HG03354 (cell line): ENCODE results near the gene POGLUT2.
A peak's percentile ranks its signal among the peaks of the same experiment; 100 is the strongest.
"Not testable (repeated sequence)": the region's sequence is repeated elsewhere in the genome, so short reads cannot be mapped to it uniquely, and the experiment has no call there.

Experiments used
- ATAC-seq: cut with Tn5 transposase; IDR thresholded peaks from one replicate; pipeline ENCODE4 v1.9.1; 2021; ENCODE audit warnings: mild to moderate bottlenecking; ENCODE audit not compliant: unreplicated experiment, poor library complexity, severe bottlenecking

POGLUT2 gene

DNA sequence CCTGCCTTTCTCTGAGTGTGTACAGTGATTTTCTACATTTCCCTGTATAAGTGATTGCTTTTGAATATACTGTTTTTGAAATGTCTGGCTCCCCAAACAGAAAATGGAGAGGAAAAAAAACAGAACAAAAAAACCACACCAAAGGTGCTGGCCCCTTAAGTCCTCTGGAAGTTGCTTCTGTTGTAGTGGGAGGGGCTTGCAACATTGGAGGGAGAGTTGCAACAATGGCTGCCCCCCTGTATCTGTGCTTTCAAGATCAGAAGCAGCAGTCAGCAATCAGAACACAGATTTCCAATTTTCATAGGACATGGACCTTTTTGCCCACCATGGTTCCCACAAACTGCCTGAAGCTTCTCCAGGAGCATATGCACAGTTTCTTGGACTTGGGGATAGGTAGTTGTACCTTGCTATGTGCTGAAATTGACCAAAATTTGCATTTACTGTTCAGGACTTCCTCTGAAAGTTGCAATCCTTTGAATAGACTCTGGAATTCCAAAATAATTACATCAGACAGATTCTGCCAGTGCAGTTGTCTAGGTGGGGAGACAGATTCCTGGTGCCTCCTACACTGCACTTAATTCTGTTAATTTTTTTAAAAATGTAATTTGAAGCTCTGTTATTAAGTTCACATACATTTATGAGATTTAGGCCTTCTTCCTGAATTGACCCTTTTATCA is 14.0 kb upstream of the POGLUT2 start:
- no peak for ATAC-seq

DNA sequence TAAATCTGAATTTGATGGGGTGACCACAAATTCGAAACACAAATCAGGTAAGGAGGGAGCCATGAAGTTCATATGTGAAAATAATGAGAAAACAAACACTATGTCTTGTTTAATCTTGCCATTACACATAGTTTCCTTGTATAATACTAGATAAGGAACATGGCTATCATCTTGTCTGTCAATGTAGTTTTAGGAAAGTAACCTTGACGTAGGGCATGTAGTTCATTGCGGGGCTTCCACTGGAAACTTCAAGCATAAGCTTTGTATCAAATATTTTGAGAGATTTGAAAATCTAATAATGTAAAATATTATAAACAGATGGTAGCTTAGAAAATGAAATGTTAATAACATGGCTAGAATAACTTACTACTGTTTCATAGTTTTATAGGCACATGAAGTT is 8.9 kb upstream of the POGLUT2 start:
- ATAC-seq, result no peak

DNA sequence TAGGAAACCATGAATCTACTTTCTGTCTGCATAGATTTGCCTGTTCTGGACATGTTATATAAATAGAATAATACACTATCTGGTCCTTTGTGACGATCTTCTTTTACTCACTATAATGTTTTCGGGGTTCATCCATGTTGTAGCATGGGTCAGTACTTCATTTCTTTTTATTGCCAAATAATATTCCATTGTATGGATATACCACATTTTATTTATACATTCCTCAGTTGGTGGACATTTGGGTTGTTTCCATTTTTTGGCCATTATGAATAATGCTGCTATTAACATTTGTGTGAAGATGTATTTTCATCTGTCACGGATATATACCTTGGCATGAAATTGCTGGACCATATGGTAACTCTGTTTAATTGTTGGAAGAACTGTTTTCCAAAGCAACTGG is 6.9 kb upstream of the POGLUT2 start:
- ATAC-seq, result no peak

DNA sequence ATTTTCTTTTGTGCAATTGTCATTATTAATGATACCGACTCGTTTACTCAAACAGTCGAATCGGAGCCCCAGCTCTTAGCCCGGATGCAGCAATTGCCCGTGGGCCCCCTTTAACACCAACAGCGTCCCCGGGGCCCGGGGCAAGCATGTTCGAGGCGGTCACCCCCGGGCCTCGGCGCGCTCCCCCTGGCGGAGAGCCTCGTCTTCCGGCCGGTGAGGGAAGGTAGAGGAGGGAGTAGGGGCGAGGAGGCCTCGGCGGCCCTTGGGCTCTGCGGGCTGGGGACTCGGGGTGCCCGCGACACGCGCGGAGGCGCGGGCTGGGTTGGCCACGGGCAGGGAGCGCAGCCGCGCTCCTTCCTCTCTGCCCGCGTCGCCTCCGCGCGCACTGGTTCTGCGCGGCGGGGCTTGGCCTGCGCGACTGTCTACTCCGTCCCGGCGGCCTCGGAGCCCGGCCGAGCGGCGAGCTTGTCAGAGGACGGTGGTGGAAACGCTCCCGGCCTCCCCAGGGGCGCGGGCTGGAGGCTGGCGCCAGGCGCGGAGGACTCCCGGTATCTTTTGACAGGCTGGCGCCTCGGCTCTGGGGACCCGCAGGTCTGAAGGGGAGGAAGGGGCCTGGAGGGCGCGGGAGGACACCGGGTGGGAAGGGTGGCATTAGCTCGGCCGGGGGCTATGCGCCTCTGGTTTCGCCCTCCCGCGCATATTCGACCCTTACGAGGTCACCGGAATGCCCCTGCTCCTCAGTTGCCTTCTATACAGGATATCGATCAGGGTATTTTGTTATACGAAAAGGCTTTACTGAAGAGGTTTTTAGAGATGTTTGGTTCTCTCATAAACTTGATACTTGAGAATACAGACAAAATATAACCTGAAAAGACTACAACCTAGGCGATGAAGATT is 1.6 kb upstream of the POGLUT2 start:
- ATAC-seq, result peak; percentile 78

DNA sequence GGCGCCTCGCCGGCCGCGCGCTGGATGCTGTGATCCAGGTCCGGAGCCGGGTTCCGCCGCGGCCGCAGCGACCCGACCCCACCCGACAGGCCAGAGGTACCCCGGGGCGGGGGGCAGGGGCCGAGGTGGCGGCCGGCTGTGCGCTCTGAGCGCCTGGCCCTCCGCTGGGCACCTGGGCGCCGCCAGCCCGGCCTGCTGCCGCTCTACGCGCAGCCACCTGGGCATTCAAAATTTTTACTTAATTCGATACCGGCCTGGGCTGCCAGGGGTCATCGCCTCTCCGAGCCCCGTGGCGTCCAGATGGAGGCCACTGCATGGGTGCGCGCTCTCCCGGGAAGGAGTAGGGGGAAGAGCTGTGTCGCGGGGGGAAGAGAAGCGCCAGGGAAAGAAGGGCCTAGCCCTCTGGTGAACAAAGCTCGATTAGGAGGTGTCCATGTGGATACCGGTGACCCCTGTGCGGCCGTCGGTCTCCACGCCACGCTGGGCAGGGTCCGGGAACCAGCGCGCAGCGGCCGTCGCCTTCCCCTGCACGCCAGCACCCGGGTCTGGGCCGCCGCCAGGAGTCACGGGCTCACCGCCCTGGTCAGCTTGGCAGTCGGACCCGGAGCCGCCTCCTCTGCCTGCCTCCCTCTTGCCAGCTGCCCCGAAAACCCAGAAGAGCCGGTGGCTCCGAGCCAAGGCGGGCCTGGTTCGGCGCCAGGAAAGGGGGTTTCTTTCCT is 809 bp upstream of the POGLUT2 start:
- ATAC-seq, result peak; percentile 12

DNA sequence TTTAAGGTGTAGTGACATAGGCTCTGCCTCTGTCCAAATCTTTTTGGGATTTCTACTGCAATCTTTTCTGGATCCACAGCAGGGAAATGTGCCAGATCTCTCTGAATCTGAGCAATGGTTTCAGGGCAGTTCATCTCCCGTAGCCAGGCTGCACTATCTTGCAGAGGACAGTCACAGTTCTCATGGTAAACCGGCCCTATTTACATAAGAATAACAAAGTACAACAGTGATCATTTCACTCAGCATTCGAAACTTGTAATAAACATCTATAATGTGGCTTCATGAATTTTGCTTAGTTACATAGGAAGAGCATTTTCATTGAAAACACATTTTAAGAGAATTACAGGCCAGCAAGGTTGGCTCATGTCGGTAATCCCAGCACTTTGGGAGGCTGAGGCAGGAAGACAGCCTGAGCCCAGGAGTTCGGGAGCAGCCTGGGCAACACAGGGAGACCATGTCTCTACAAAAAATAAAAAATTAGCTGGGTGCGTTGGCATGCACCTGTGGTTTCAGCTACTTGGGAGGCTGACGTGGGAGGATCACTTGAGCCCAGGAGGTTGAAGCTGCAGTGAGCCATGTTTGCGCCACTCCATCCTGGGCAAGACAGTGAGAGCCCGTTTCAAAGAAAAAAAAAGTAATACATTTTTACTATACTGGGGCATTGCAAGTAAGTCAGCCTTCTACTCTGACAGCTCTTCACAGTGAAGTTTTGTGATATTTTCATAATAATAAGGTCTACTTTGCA is 5.0 kb downstream of the POGLUT2 start:
- ATAC-seq, result no peak

DNA sequence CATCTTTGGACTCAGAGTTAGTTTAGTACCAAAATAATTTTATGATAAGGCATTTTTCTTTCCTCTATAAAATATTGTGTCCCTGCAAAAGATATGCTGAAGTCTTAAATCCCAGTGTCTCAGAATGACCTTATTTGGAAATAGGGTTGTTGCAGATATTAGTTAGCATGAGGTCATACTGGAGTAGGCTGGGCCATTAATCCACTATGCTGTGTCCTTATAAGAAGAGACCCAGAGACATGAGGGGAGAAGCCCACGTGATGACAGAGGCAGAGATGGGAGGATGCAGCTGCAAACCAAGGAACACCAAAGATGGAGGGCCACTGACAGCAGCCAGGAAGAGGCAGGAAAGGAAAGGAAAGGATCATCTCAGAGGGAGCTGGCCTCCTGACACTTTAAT is 6.4 kb downstream of the POGLUT2 start:
- ATAC-seq, result no peak

DNA sequence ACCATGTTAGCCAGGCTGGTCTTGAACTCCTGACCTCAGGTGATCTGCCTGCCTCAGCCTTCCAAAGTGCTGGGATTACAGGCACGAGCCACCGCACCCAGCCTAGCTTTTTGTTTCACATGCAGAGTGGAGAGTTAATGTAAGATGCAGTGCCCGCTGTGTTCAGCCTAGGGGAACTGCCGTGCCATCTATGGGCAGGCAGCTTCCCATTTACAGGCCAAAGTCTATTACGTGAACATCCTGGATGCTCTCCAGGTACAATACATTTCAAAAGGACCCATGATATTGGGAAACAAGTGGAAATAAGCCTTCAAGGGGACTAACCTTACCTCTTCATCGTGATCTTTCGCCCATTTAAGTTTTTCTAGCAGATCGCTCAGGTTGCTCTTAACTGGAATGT is 10.1 kb downstream of the POGLUT2 start:
- ATAC-seq, result no peak

DNA sequence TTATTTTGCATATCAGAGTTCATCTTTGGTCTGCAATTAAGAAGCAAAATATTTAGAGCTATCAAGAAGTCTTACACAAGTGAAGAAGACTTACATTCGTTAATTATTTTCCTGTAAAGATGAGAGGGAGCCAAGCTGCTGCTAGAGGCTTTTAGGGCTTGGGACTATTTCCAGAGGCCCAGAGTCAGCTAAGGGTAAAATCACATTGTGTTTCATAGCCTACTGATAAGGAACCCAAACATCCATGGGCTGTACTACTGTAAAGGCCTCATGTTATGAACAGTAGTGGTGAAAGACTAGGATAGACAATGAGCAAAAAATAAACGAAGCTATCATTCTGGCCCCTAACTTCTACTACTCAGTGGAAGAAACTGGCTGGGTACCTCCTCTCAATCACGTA is 14.3 kb downstream of the POGLUT2 start:
- no peak for ATAC-seq

DNA sequence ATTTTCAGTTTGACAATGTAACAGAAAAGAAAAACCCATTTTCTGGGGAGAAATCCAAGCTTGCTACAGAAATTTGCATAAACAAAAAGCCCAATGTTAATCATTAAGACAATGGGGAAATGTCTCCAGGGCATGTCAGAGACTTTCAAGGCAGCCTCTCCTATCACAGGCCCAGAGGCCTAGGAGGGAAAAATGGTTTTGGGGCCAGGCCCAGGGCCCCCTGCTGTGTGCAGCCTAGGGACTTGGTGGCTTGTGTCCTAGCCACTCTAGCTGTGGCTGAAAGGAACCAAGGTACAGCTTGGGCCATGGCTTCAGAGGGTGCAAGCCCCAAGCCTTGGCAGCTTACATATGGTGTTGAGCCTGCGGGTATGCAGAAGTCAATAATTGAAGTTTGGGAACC is 17.2 kb downstream of the POGLUT2 start:
- no peak for ATAC-seq

DNA sequence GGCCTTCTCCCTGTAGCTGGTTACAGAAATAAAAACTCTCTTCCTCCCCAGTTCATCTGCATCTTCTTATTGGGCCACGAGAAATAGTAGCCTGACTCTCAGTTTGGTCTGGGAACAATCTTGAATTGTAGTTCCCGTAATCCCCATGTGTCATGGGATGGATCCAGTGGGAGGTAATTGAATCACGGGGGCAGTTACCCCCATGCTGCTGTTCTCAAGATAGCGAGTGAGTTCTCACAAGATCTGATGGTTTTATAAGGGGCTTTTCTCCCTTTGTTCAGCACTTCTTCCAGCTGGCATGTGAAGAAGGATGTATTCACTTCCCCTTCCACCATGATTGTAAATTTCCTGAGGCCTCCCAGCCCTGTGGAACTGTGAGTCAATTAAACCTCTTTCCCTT is 18.1 kb downstream of the POGLUT2 start:
- not testable (repeated sequence) for ATAC-seq

DNA sequence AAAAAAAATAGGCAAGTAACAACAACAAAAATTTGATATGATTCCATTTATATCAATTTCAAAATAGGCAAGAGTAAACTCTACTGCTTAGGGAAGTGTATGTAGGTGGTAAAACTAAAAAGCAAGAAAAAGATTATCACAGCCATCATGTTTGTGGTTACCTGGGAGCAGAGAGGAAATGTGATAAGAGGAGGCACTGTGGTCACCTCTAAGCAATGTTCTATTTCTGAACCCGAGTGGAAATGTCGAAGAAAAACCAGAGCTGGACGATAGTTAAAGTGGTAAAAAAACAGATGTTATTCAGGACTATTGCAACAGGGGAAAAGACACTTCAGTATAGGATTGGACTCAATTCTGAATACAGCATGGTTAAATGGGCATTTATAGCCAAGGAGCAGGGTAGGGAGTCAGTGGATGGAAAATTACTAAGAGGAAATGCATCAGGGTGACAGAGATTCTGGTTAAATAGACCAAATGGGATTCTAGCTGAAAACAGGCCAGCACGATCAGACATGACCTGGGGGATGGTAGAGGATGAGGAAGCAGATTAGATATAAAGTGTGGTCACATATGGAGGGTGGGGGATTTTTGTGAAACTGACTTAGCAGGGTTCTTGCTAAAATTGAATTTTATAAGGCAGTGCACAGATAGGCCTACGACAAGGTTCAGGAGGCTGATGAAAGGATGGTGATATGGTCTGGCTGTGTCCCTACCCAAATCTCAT is 19.2 kb downstream of the POGLUT2 start:
- peak; percentile 54 for ATAC-seq

DNA sequence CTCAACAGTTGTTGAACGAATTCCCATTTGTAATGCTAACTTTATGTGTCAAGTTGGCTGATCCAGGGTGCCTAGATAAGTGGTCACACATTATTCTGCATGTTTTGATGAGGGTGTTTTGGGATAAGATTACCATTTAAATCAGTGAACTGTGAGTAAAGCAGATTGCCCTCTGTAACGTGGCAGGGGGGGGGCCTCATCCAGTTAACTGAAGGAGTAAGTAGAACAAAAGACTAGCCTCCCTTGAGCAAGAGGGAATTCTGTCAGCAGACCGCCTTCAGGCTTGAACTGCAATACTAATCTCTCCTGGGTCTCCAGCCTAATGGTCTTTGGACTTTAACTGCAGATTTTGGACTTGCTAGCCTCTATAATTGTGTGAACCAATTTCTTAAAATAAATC is 21.0 kb downstream of the POGLUT2 start:
- no peak for ATAC-seq

DNA sequence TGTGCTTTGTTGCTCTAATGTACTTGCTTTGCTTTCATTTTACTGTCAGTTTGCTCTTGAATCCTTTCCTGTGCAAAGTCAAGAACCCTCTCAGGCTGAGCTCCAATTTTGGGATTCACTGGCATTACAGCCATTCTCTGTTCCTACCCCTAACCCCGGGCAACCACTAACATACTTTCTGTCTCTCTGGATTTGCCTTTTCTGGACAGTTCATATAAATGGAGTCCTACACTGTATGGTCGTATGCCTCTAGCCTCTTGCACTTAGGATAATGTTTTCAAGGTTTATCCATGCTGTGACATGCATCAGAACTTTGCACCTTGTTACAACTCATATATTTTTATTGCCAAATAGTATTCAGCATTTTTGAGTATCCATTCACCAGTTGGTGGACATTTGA is 22.5 kb downstream of the POGLUT2 start:
- ATAC-seq, result no peak

DNA sequence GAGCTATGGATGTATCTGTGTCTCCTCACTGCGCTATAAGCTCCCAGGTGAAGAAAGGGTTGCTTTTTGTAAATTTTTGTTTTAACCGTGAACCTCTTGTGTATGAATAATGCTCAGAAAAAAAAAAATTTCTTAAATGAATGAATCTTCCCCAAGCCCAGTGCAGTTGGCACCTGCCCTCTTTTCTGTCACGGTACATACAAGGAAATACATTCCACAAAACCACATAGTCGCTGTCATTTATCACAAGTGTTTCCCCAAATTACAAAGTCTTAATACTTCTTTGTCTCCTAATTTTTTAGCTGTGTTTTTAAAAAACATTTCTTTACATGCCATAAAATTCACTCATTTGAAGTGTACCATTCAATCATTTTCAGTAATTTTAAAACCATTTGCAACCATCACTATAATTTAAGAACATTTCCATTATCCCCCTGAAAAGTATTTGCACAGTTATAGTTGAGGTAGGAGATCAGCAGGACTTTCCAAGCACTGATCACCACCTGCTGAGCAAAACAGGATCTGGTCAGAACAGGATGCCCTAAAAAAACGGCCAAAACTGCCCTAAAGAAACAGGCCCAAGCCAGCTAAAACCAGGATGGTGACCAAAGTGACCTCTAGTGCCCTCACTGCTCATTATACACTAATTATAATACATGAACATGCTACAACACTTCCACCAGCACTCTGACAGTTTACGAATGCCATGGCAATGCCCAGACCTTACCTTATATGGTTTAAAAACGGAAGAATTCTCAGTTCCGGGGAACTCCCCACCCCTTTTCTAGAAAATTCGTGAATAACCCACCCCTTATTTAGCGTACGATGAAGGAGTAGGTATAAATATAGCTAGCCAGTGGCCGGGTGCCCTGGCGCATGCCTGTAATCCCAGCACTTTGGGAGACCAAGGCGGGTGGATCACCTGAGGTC is 23.9 kb downstream of the POGLUT2 start:
- ATAC-seq, result no peak

DNA sequence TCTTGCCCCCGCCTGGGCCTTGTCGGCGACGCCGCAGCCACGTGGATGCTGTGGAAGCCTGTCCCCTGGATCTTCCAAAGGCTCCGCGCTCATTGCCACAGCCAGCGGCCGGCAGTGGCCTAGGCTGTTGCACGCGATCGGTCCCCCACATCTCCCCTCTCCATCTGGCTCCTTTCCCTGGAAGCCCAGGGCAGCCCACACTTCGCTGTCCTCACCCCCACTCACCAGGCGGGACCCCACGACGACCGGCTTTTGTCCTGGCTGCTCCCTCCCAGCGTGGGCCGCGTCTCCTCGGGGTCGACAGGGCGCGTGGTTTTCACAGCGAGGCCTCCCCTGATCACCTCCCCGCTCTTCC is 24.6 kb downstream of the POGLUT2 start:
- no peak for ATAC-seq

DNA sequence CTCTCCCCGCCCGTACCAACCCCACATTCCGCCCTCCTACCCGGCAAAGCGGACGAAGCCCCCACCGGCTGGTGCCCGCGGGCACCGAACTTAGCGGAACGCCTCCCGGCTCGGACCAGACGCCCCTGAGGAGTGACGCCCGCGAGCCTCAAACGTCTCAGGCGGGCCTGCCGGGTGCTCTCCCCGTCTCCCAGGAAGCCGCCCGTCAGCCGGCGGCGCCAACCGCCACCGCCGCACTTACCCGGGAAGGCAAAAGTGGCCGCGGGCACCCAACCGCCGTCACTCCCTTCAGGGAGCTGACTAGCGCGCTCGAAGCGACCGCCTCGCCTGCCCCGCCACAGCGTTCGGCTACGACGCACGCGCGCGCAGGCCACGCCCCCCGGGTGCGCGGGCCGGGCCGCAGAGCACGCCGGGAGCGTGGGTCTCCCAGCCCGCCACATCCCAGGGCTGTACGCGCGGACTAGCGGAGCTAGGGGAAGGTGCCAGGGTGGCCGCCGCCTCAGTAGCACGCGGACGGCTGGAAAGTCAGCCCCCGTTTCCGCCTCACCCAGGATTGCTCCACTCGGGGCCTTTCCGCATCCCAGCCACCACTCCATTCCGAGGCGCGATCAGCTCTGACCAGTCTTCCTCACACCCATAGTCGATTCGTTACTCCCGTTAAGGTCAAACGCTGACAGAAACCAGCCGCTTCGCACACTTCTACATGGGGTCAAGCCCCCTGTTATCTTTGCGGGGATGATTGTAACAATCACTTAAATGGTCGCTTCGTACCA is 25.1 kb downstream of the POGLUT2 start, which contains the start of gene TEX30:
Gene TEX30, minus strand, starts transcription at position 346 of the 773 bp plus-strand sequence. CDS start 3,760 bp downstream, outside the sequence.
- peak; percentile 94 for ATAC-seq

DNA sequence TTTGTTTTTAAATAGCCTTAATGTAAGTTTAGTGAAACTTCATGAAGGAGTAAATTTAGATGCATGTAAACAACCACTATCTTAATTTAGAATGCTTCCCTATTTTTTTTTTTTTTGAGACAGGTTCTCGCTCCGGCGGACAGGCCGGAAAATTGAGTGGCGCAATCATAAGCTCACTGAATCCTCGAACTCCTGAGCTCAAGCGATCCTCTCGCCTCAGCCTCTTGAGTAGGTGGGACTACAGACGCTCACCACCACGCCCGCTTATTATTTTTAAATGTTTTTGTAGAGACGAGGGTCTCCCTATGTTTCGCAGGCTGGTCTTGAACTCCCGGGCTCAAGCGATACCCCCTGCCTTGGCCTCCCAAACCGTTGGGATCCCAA is 26.7 kb downstream of the POGLUT2 start:
- ATAC-seq, result no peak
